NCI-H1417 treated with DMSO at 0.1 percent for 48 hours (cell line): ENCODE measurements around the gene MYO7A.
"Not testable (repeated sequence)": the region's sequence is repeated elsewhere in the genome, so short reads cannot be mapped to it uniquely, and the experiment has no call there.

Experiments
- DNase-seq: peaks from one replicate; lab custom pipeline; 2025; lab: John Stamatoyannopoulos, UW

MYO7A gene

GRCh38 chr11:77093056-77093891, 34.8 kb upstream of the MYO7A start:
- no peak for DNase-seq

- DNase-seq = no peak
Observed at GRCh38 chr11:77093987-77094840, 33.8 kb upstream of the MYO7A start.

- no peak for DNase-seq
Observed at GRCh38 chr11:77094841-77095365, 33.1 kb upstream of the MYO7A start.

- DNase-seq = no peak
Observed at GRCh38 chr11:77095551-77096490, 32.2 kb upstream of the MYO7A start.

GRCh38 chr11:77096591-77097019, 31.4 kb upstream of the MYO7A start:
- DNase-seq = no peak

- not testable (repeated sequence) for DNase-seq
Observed at GRCh38 chr11:77097180-77097579, 30.9 kb upstream of the MYO7A start.

GRCh38 chr11:77100166-77101042, 27.6 kb upstream of the MYO7A start:
- no peak for DNase-seq

- DNase-seq = no peak
Observed at GRCh38 chr11:77101043-77101537, 27.0 kb upstream of the MYO7A start.

- no peak for DNase-seq
Observed at GRCh38 chr11:77102246-77103210, 25.5 kb upstream of the MYO7A start, which contains the start of gene OMP. Gene OMP (plus strand): TSS chr11:77102840. CDS start chr11:77102840, 0 bp downstream.

GRCh38 chr11:77103319-77103718, 24.7 kb upstream of the MYO7A start:
- DNase-seq = no peak

- DNase-seq = no peak
Observed at GRCh38 chr11:77104727-77105126, 23.3 kb upstream of the MYO7A start.

GRCh38 chr11:77106321-77106720, 21.7 kb upstream of the MYO7A start:
- DNase-seq = no peak

GRCh38 chr11:77106759-77107158, 21.3 kb upstream of the MYO7A start:
- DNase-seq = no peak

- DNase-seq = no peak
Observed at GRCh38 chr11:77107950-77108349, 20.1 kb upstream of the MYO7A start.

- no peak for DNase-seq
Observed at GRCh38 chr11:77108436-77108835, 19.6 kb upstream of the MYO7A start.

- DNase-seq = no peak
Observed at GRCh38 chr11:77109236-77110019, 18.6 kb upstream of the MYO7A start.

GRCh38 chr11:77110836-77111235, 17.2 kb upstream of the MYO7A start:
- no peak for DNase-seq

GRCh38 chr11:77111277-77111676, 16.8 kb upstream of the MYO7A start:
- DNase-seq = no peak
